K562 (cell line): ENCODE results near the gene KRT4. TPM values are rescaled to one million over a fixed set of nuclear protein-coding genes. Genes with fewer than 3 reads are reported as not detected.

Experiments used
- ATAC-seq: fragments of 200-7000 bp; cut with Tn5 transposase; 3 replicates; pipeline ENCODE4 v1.9.1; 2020; ENCODE audit warnings: moderate library complexity
- BruUV-seq: library from RNA; stranded (reverse); fragments of 400-500 nt; replicated peaks from 2 replicates; lab custom pipeline; 2021; lab: Mats Ljungman, UMichigan
- CTCF ChIA-PET: fragments of 300-600 bp; formaldehyde crosslinking; extraction: SDS; loops from one replicate; lab custom pipeline; 2021; ENCODE audit warnings: low intra/inter-chr PET ratio; lab: Yijun Ruan, JAX
- POLR2A ChIA-PET: fragments of 300-600, 350-650 bp; sonication (Branson Sonifier 250); formaldehyde crosslinking; extraction: SDS; loops from one replicate; lab custom pipeline; 2021; ENCODE audit warnings: antibody characterized with exemption, inconsistent platforms; lab: Yijun Ruan, JAX
- DNase-seq, 4 experiments: peaks; one replicate each; pipeline versions ENCODE4 v3.0.0 to v3.0.0-alpha.2; 2011 to 2018; ENCODE audit warnings: low spot score in 3 of 4, mixed read lengths in 3 of 4; ENCODE audit errors: extremely low read depth in 1 of 4
- FAIRE-seq: peaks from 2 replicates; lab custom pipeline; 2011; peaks lifted over from hg19 to GRCh38; lab: Jason Lieb, UNC
- H2AFZ ChIP-seq: 2 replicates; pipeline ENCODE4 v1.6.0; 2011; ENCODE audit warnings: low read depth, low read length, control low read depth, inconsistent platforms
- H3K27ac ChIP-seq: fragments of 200-600 bp; 3 replicates; pipeline ENCODE4 v1.8.0; 2011; ENCODE audit warnings: low read depth, mild to moderate bottlenecking, control low read depth, inconsistent platforms, low read length, moderate library complexity, mixed read lengths; ENCODE audit errors: extremely low read depth
- H3K27me3 ChIP-seq, 2 experiments: fragments of 300-600 bp in 1 of 2; 2 replicates in 1 of 2; 3 replicates in 1 of 2; pipeline versions ENCODE4 v1.6.0 to v1.8.0; 2011; ENCODE audit warnings: inconsistent platforms in 2 of 2, low read length in 2 of 2, mild to moderate bottlenecking in 1 of 2, mixed read lengths in 1 of 2, moderate library complexity in 1 of 2; ENCODE audit not compliant: control insufficient read depth in 2 of 2, insufficient read depth in 2 of 2
- H3K36me3 ChIP-seq: fragments of 300-600 bp; 3 replicates; pipeline ENCODE4 v1.8.0; 2011; ENCODE audit warnings: mild to moderate bottlenecking, low read length, inconsistent platforms; ENCODE audit not compliant: control insufficient read depth, insufficient read depth
- H3K4me1 ChIP-seq, 2 experiments: fragments of 200-600 bp in 1 of 2; replicated peaks in 1 of 2; 2 replicates in 1 of 2; 3 replicates in 1 of 2; pipeline versions ENCODE4 v1.5.1 to v1.8.0; 2011; ENCODE audit warnings: inconsistent platforms in 2 of 2, low read length in 2 of 2, mild to moderate bottlenecking in 1 of 2, mixed read lengths in 1 of 2, moderate library complexity in 1 of 2; ENCODE audit not compliant: control insufficient read depth in 2 of 2, insufficient read depth in 2 of 2
- H3K4me2 ChIP-seq: 2 replicates; pipeline ENCODE4 v1.6.1; 2011; ENCODE audit warnings: low read length, control low read depth, inconsistent platforms, mixed read lengths; ENCODE audit not compliant: insufficient read depth
- H3K4me3 ChIP-seq: fragments of 200-600 bp; sonication (generic), shearing (Covaris generic); 2 replicates; pipeline ENCODE4 v1.5.1; 2016; ENCODE audit warnings: control low read depth, inconsistent platforms
- H3K79me2 ChIP-seq: fragments of 200-600 bp; 3 replicates; pipeline ENCODE4 v1.8.0; 2011; ENCODE audit warnings: low read length, inconsistent platforms; ENCODE audit not compliant: control insufficient read depth, insufficient read depth
- H3K9ac ChIP-seq, 2 experiments: 2 replicates each; pipeline versions ENCODE4 v1.6.0 to v1.6.1; 2011; ENCODE audit warnings: low read depth in 2 of 2, low read length in 2 of 2, control low read depth in 1 of 2, inconsistent platforms in 1 of 2, mild to moderate bottlenecking in 1 of 2, mixed read lengths in 1 of 2; ENCODE audit not compliant: insufficient read depth in 1 of 2
- H3K9me1 ChIP-seq: one replicate; pipeline ENCODE4 v1.6.0; 2011; ENCODE audit warnings: inconsistent platforms, mild to moderate bottlenecking, low read length, moderate library complexity; ENCODE audit not compliant: control insufficient read depth, insufficient read depth
- H3K9me3 ChIP-seq: replicated peaks from 2 replicates; pipeline ENCODE4 v1.5.1; 2011; ENCODE audit warnings: low read depth, low read length, inconsistent platforms; ENCODE audit not compliant: control insufficient read depth, insufficient read depth
- H4K20me1 ChIP-seq: replicated peaks from 2 replicates; pipeline ENCODE4 v1.6.1; 2011; ENCODE audit warnings: low read length, inconsistent platforms, mixed read lengths; ENCODE audit not compliant: control insufficient read depth, insufficient read depth
- ERF ChIP-seq: fragments of 450-650 bp; formaldehyde crosslinking; IDR thresholded peaks from 2 replicates; pipeline ENCODE4 v1.4.0; 2020; ENCODE audit warnings: mild to moderate bottlenecking, mixed read lengths
- FOXP1 ChIP-seq: sonication (generic); formaldehyde crosslinking; IDR thresholded peaks from 2 replicates; pipeline ENCODE4 v1.8.0; 2022; ENCODE audit warnings: mild to moderate bottlenecking, missing genetic modification reagents
- HMG20A ChIP-seq: fragments of 450-650 bp; formaldehyde crosslinking; conservative IDR thresholded peaks from 2 replicates; pipeline ENCODE4 v1.4.0; 2020; ENCODE audit warnings: mild to moderate bottlenecking, mixed read lengths
- KAT8 ChIP-seq: fragments of 450-650 bp; IDR thresholded peaks from 2 replicates; pipeline ENCODE4 v1.6.1; 2016; ENCODE audit warnings: low read depth, mild to moderate bottlenecking
- KDM1A ChIP-seq, 2 experiments: fragments of 450-650 bp; IDR thresholded peaks; 2 replicates each; pipeline ENCODE4 v1.6.1; 2016; ENCODE audit warnings: mild to moderate bottlenecking in 2 of 2
- MAFF ChIP-seq: IDR thresholded peaks from 2 replicates; pipeline ENCODE4 v1.6.1; 2012; ENCODE audit warnings: low read length, improper control_type of control experiment
- NFIC ChIP-seq: fragments of 450-650 bp; IDR thresholded peaks from 2 replicates; pipeline ENCODE4 v1.6.1; 2017; ENCODE audit warnings: mild to moderate bottlenecking, inconsistent platforms
- SMARCC2 ChIP-seq: fragments of 450-650 bp; IDR thresholded peaks from 2 replicates; pipeline ENCODE4 v1.6.1; 2017; ENCODE audit warnings: antibody characterized with exemption, moderate library complexity, mild to moderate bottlenecking, low read depth
- ZBED1 ChIP-seq: IDR thresholded peaks from 2 replicates; pipeline ENCODE4 v1.6.1; 2014
- ZEB2 ChIP-seq: fragments of 450-650 bp; IDR thresholded peaks from 2 replicates; pipeline ENCODE4 v1.6.1; 2016
- ZNF143 ChIP-seq: sonication (generic); formaldehyde crosslinking; IDR thresholded peaks from 2 replicates; pipeline ENCODE4 v1.9.0; 2022; ENCODE audit warnings: mild to moderate bottlenecking, missing genetic modification reagents
- ZNF224 ChIP-seq: sonication (generic); formaldehyde crosslinking; IDR thresholded peaks from 2 replicates; pipeline ENCODE4 v1.8.0; 2022; ENCODE audit warnings: mild to moderate bottlenecking, missing genetic modification reagents
- WGBS: fragments of 100-300 bp; shearing (Covaris generic); methylation state at CpG from one replicate; pipeline ENCODE4 v1.1.6; 2016; ENCODE audit warnings: low coverage, mixed read lengths; ENCODE audit not compliant: insufficient coverage; ENCODE audit errors: missing lambda C conversion rate; 5-methylcytosine and 5-hydroxymethylcytosine counted together
- in situ Hi-C: fragments of 300-500 bp; cut with MboI; formaldehyde crosslinking; loops from 4 replicates; pipeline ENCODE4 v1.15.0; 2018; ENCODE audit warnings: inconsistent platforms, mixed read lengths
- intact Hi-C: fragments of 100-400 bp; cut with micrococcal nuclease; formaldehyde crosslinking; loops from 2 replicates; pipeline ENCODE4 v1.14.2; 2022
- polyA plus RNA-seq, 8 experiments: library from polyadenylated mRNA; depleted of rRNA in 4 of 8; stranded (reverse) in 5 of 8; unstranded in 3 of 8; fragments of >200 nt; fragmentation: Nextera tagmentation in 2 of 8; fragmentation: Illumina TruSeq in 1 of 8; extraction: Ambion mirVana in 2 of 8; extraction: Trizol in 1 of 8; gene quantifications; 2 replicates each; pipeline versions ENCODE4 v1.2.1 to v1.2.3, GENCODE V29; 2011 to 2014; ENCODE audit warnings: inconsistent platforms in 1 of 8, missing spikeins in 1 of 8
- total RNA-seq, 7 experiments: library from RNA; depleted of rRNA in 6 of 7; stranded (reverse); fragments of >200 nt in 6 of 7; fragmentation: Illumina TruSeq in 2 of 7; extraction: Trizol in 2 of 7; gene quantifications; 2 replicates each; pipeline versions ENCODE4 v1.2.1 to v1.2.3, GENCODE V29; 2011 to 2021; ENCODE audit warnings: low replicate concordance in 1 of 7
- TF ChIP-seq, protein P1 (sequence below): fragments of 150-350 bp; IDR thresholded peaks from 2 replicates; pipeline ENCODE4 v1.6.1; 2014; ENCODE audit warnings: low read depth, mild to moderate bottlenecking, low read length, borderline replicate concordance

Gene KRT4
- total and polyA plus RNA-seq, 9 of the 15 experiments (the other 6 are each of a cell fraction or from before 2014, with no cell fraction given), result not detected

DNA sequence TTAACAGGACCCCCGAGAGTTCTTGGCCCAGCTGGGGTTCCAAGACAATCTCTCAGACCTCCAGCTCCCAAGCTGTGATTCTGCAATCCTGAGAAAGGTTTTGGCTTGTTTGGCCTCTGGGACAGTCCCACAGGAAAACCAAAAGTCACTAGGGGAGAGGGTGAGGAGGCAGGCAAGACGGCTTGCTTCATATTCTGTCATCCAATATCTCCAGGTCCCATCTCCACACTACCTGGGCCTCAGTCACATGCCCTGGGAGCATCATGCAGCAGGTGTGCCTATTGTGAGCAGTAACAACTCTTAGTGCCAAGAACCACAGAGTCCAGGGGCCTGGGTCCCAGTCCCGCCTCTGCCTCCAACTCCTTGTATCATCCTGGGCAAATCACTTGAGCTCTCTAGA is 18.5 kb upstream of the KRT4 start:
- Histone ChIP-seq H3K4me3 (no peak overlapping the region), H3K27ac (no peak overlapping the region), H3K9ac (no peak overlapping the region), H3K9me3 (no peaks in the 10 kb centered on the region), H3K36me3 (no peaks in the 10 kb centered on the region), H3K4me1 (peaks cover 13% of the 10 kb centered on the region in 2 experiments; a peak in 3 of 5 replicates), H3K27me3 (peaks cover 24 to 48% of the 10 kb centered on the region in 2 experiments), H3K4me2 (no peak overlapping the region), H4K20me1 (0 out of 2 replicates have a peak, but pooled peaks cover 13% of the 10 kb centered on the region), H2AFZ (no peak overlapping the region), H3K79me2 (no peaks in the 10 kb centered on the region), H3K9me1 (no peaks in the 10 kb centered on the region)
- ATAC-seq (no peak), FAIRE-seq (no peak), DNase-seq (no peak)
- ChIA-PET POLR2A (interaction anchor here (1.1 to 1.3 kb wide), 2 partner anchors 9 to 188 kb away, joined by 3 to 4 read pairs; no protein-coding TSS in a partner anchor), CTCF (no interaction called here)
- intact Hi-C loops, result no loop called here
- BruUV-seq, result no TSS peak
- 0% methylated on average over 3 of the region's 3 CpGs for WGBS
- TF ChIP-seq KDM1A (IDR thresholded peaks at IDR 0.05) (0 out of 4 replicates have a peak, but pooled peaks of 1 of the 2 experiments have one; percentile 12), FOXP1 (CRISPR knock-in tag) (no peak)
- in situ Hi-C loops, result no loop called here

DNA sequence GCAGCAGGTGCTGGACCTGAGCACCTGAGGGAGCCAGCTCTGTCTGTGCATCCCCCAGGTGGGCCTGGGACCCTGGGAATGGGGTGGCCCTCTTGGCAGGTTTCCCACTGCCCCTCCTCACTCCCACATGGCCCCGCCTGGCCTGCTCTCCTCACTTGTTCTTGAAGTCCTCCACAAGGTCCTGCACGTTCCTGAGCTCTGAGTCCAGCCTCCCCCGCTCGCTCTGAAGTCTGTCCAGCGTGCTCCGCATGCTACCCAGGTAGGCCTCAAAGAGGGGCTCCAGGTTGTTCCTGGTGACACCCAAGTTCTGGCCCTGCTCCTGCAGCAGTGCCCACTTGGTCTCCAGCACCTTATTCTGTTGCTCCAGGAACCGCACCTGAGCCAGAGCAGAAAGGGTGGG is 17.3 kb upstream of the KRT4 start:
- Histone ChIP-seq H4K20me1 (peaks cover 8% of the 10 kb centered on the region; the same call in 1 of the 2 replicates), H3K4me1 (peaks cover 7 to 11% of the 10 kb centered on the region in 2 experiments; a peak in 3 of 5 replicates), H3K9ac (no peak overlapping the region), H2AFZ (no peak overlapping the region), H3K9me3 (no peaks in the 10 kb centered on the region), H3K27ac (no peak overlapping the region), H3K9me1 (no peaks in the 10 kb centered on the region), H3K27me3 (peaks cover 26 to 50% of the 10 kb centered on the region in 2 experiments), H3K36me3 (no peaks in the 10 kb centered on the region), H3K4me3 (no peak overlapping the region), H3K4me2 (no peak overlapping the region), H3K79me2 (no peaks in the 10 kb centered on the region)
- ChIA-PET POLR2A (interaction anchor here (1.4 kb wide), 1 partner anchor 20 kb away, joined by 4 read pairs; no protein-coding TSS in a partner anchor), CTCF (no interaction called here)
- in situ Hi-C loops (no loop called here), intact Hi-C loops (no loop called here)
- WGBS, result 5% methylated on average over 7 of the region's 7 CpGs
- no peak for FAIRE-seq
- BruUV-seq, result no TSS peak
- ATAC-seq, result no peak
- no peak for DNase-seq
- TF ChIP-seq KDM1A (IDR thresholded peaks at IDR 0.05) (no peak), HMG20A (CRISPR knock-in tag) (no peak), KAT8 (no peak), ZNF143 (CRISPR knock-in tag) (no peak), ERF (CRISPR knock-in tag) (no peak), SMARCC2 (no peak), ZEB2 (no peak), ZNF224 (no peak), ZBED1 (no peak), NFIC (no peak), MAFF (no peak)
- TF ChIP-seq, protein P1, sequence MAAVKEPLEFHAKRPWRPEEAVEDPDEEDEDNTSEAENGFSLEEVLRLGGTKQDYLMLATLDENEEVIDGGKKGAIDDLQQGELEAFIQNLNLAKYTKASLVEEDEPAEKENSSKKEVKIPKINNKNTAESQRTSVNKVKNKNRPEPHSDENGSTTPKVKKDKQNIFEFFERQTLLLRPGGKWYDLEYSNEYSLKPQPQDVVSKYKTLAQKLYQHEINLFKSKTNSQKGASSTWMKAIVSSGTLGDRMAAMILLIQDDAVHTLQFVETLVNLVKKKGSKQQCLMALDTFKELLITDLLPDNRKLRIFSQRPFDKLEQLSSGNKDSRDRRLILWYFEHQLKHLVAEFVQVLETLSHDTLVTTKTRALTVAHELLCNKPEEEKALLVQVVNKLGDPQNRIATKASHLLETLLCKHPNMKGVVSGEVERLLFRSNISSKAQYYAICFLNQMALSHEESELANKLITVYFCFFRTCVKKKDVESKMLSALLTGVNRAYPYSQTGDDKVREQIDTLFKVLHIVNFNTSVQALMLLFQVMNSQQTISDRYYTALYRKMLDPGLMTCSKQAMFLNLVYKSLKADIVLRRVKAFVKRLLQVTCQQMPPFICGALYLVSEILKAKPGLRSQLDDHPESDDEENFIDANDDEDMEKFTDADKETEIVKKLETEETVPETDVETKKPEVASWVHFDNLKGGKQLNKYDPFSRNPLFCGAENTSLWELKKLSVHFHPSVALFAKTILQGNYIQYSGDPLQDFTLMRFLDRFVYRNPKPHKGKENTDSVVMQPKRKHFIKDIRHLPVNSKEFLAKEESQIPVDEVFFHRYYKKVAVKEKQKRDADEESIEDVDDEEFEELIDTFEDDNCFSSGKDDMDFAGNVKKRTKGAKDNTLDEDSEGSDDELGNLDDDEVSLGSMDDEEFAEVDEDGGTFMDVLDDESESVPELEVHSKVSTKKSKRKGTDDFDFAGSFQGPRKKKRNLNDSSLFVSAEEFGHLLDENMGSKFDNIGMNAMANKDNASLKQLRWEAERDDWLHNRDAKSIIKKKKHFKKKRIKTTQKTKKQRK, result no peak
